HepG2 (cell line): ENCODE measurements around the gene GADD45G. TPM values are rescaled to one million over a fixed set of nuclear protein-coding genes. Genes with fewer than 3 reads are reported as not detected.

Source experiments
- GABPB1 ChIP-seq: IDR thresholded peaks from 2 replicates; pipeline ENCODE4 v1.6.1; 2016; ENCODE audit warnings: mild to moderate bottlenecking, missing genetic modification reagents, moderate library complexity, missing compliant biosample characterization
- HIC2 ChIP-seq: sonication (generic); formaldehyde crosslinking; IDR thresholded peaks from 2 replicates; pipeline ENCODE4 v1.9.0; 2022; ENCODE audit warnings: low read depth, missing genetic modification reagents
- HNF4A ChIP-seq: sonication (generic); formaldehyde crosslinking; IDR thresholded peaks from 2 replicates; pipeline ENCODE4 v1.4.0; 2020; ENCODE audit warnings: missing genetic modification reagents
- MAFG ChIP-seq: sonication (generic); formaldehyde crosslinking; IDR thresholded peaks from 2 replicates; pipeline ENCODE4 v1.5.1; 2020; ENCODE audit warnings: mild to moderate bottlenecking, missing genetic modification reagents
- MLXIP ChIP-seq: sonication (generic); formaldehyde crosslinking; IDR thresholded peaks from 2 replicates; pipeline ENCODE4 v1.9.0; 2021; ENCODE audit warnings: missing genetic modification reagents, borderline replicate concordance
- MXD1 ChIP-seq: sonication (generic); formaldehyde crosslinking; IDR thresholded peaks from 2 replicates; pipeline ENCODE4 v1.4.0; 2020; ENCODE audit warnings: mild to moderate bottlenecking, missing genetic modification reagents
- NFE2 ChIP-seq: sonication (generic); formaldehyde crosslinking; IDR thresholded peaks from 2 replicates; pipeline ENCODE4 v1.4.0; 2020; ENCODE audit warnings: missing genetic modification reagents
- RBFOX2 ChIP-seq: fragments of 200-400 bp; formaldehyde crosslinking; IDR thresholded peaks from 2 replicates; pipeline ENCODE4 v1.6.1; 2017; ENCODE audit warnings: low read depth, mild to moderate bottlenecking, low read length
- TBX2 ChIP-seq: sonication (generic); formaldehyde crosslinking; IDR thresholded peaks from 2 replicates; pipeline ENCODE4 v1.5.0; 2020; ENCODE audit warnings: missing genetic modification reagents, mild to moderate bottlenecking, borderline replicate concordance
- ZBTB38 ChIP-seq: sonication (generic); formaldehyde crosslinking; IDR thresholded peaks from 2 replicates; pipeline ENCODE4 v1.5.1; 2020; ENCODE audit warnings: mild to moderate bottlenecking, missing genetic modification reagents
- ZNF687 ChIP-seq: sonication (generic); formaldehyde crosslinking; IDR thresholded peaks from 2 replicates; pipeline ENCODE4 v1.5.1; 2020; ENCODE audit warnings: mild to moderate bottlenecking, missing genetic modification reagents, moderate library complexity
- polyA plus RNA-seq, 8 experiments: library from polyadenylated mRNA; depleted of rRNA in 3 of 8; stranded (reverse) in 7 of 8; unstranded in 1 of 8; fragments of >200 nt; fragmentation: Illumina TruSeq in 4 of 8; extraction: Trizol in 4 of 8; gene quantifications; 2 replicates each; pipeline versions ENCODE4 v1.2.1 to v1.2.3, GENCODE V29; 2011 to 2016; ENCODE audit warnings: low read depth in 4 of 8, missing spikeins in 1 of 8, mixed read lengths in 1 of 8; ENCODE audit not compliant: insufficient read depth in 1 of 8
- total RNA-seq, 5 experiments: library from RNA; depleted of rRNA; stranded (reverse); fragments of >200 nt; fragmentation: Illumina TruSeq; extraction: Trizol; gene quantifications; 2 replicates each; pipeline ENCODE4 v1.2.3, GENCODE V29; 2016; ENCODE audit warnings: low read depth in 1 of 5

The GADD45G gene
- total and polyA plus RNA-seq, 2 of the 13 experiments (the other 11 are each of a cell fraction or from before 2014, with no cell fraction given), result not detected

- TF ChIP-seq MAFG (CRISPR knock-in tag) (peak; percentile 82), GABPB1 (CRISPR knock-in tag) (peak; percentile 79), HNF4A (peak; percentile 27; the same call in 1 of the 2 replicates), ZBTB38 (CRISPR knock-in tag) (peak; percentile 32; the same call in 1 of the 2 replicates), RBFOX2 (0 out of 2 replicates have a peak, but pooled peaks have one; percentile 29), HIC2 (CRISPR knock-in tag) (0 out of 2 replicates have a peak, but pooled peaks have one; percentile 33), MXD1 (CRISPR knock-in tag) (0 out of 2 replicates have a peak, but pooled peaks have one; percentile 43), MLXIP (CRISPR knock-in tag) (no peak), TBX2 (CRISPR knock-in tag) (peak; percentile 35; the same call in 1 of the 2 replicates), NFE2 (CRISPR knock-in tag) (peak; percentile 95), ZNF687 (CRISPR knock-in tag) (peak; percentile 63)
These were observed 1.3 kb downstream of the GADD45G start (continued) for GRCh38 chr9:89606049-89606623.
